OCI-LY7 (cell line): ENCODE results near the gene CAPS. TPM values are rescaled to one million over a fixed set of nuclear protein-coding genes. Genes with fewer than 3 reads are reported as not detected.
A peak's percentile ranks its signal among the peaks of the same experiment; 100 is the strongest.

Experiments used
- BruUV-seq: library from RNA; stranded (reverse); fragments of 400-500 nt; replicated peaks from 2 replicates; lab custom pipeline; 2021; lab: Mats Ljungman, UMichigan
- CTCF ChIA-PET: fragments of 300-600 bp; sonication (Branson Sonifier 250); formaldehyde crosslinking; loops from one replicate; lab custom pipeline; 2022; ENCODE audit warnings: antibody characterized with exemption; ENCODE audit not compliant: unreplicated experiment; lab: Charles Lee
- POLR2A ChIA-PET: fragments of 300-600 bp; sonication (Branson Sonifier 250); formaldehyde crosslinking; loops from one replicate; lab custom pipeline; 2022; ENCODE audit warnings: antibody characterized with exemption; lab: Charles Lee
- DNase-seq: peaks from one replicate; pipeline ENCODE4 v3.0.0-alpha.2; 2015; ENCODE audit warnings: low spot score
- H2AFZ ChIP-seq: fragments of 200-600 bp; sonication (generic), shearing (Covaris generic); 2 replicates; pipeline ENCODE4 v1.6.1; 2014; ENCODE audit warnings: mild to moderate bottlenecking, antibody characterized with exemption, low read length, moderate library complexity
- H3K27ac ChIP-seq: fragments of 200-600 bp; sonication (generic); 2 replicates; pipeline ENCODE4 v1.5.1; 2014; ENCODE audit warnings: mixed run types, low read depth, mild to moderate bottlenecking, moderate library complexity, low read length, inconsistent platforms; ENCODE audit not compliant: poor library complexity, severe bottlenecking
- H3K36me3 ChIP-seq: fragments of 200-600 bp; sonication (generic); 2 replicates; pipeline ENCODE4 v1.6.1; 2014; ENCODE audit warnings: mild to moderate bottlenecking, antibody characterized with exemption, low read length, moderate library complexity, mixed read lengths; ENCODE audit not compliant: insufficient read depth
- H3K4me1 ChIP-seq: fragments of 200-600 bp; sonication (generic); 2 replicates; pipeline ENCODE4 v1.5.1; 2014; ENCODE audit warnings: mild to moderate bottlenecking, low read length; ENCODE audit not compliant: insufficient read depth, poor library complexity, severe bottlenecking
- H3K4me2 ChIP-seq: fragments of 200-600 bp; sonication (generic); 2 replicates; pipeline ENCODE4 v1.6.1; 2014; ENCODE audit warnings: mild to moderate bottlenecking, low read length
- H3K4me3 ChIP-seq: fragments of 200-600 bp; sonication (generic); 2 replicates; pipeline ENCODE4 v1.5.1; 2014; ENCODE audit warnings: mild to moderate bottlenecking, low read depth, low read length; ENCODE audit not compliant: poor library complexity, severe bottlenecking
- H3K79me2 ChIP-seq: fragments of 200-600 bp; sonication (generic); 2 replicates; pipeline ENCODE4 v1.6.1; 2016; ENCODE audit warnings: low read depth, mild to moderate bottlenecking, low read length, moderate library complexity, mixed read lengths; ENCODE audit not compliant: insufficient read depth
- H3K9me2 ChIP-seq: fragments of 200-600 bp; sonication (generic); 2 replicates; pipeline ENCODE4 v1.6.1; 2016; ENCODE audit warnings: mild to moderate bottlenecking, low read length, mixed read lengths; ENCODE audit not compliant: insufficient read depth
- H3K9me3 ChIP-seq: fragments of 200-600 bp; sonication (generic); 2 replicates; pipeline ENCODE4 v1.6.1; 2014; ENCODE audit warnings: mild to moderate bottlenecking, mixed run types, low read length, mixed read lengths
- H4K20me1 ChIP-seq: fragments of 200-600 bp; sonication (generic); 2 replicates; pipeline ENCODE4 v1.6.1; 2014; ENCODE audit warnings: mild to moderate bottlenecking, antibody characterized with exemption, low read length, moderate library complexity, mixed read lengths; ENCODE audit not compliant: insufficient read depth
- EZH2phosphoT487 ChIP-seq: fragments of 200-600 bp; sonication (generic); IDR thresholded peaks from 2 replicates; pipeline ENCODE4 v1.6.1; 2018; ENCODE audit warnings: low read depth, borderline replicate concordance, mild to moderate bottlenecking, mixed run types, antibody characterized with exemption, low read length, moderate library complexity, mixed read lengths
- intact Hi-C: fragments of 100-400 bp; cut with micrococcal nuclease; formaldehyde crosslinking; loops from one replicate; pipeline ENCODE4 v1.10.0; 2022; ENCODE audit not compliant: unreplicated experiment
- total RNA-seq, 2 experiments: library from RNA; depleted of rRNA in 1 of 2; stranded (reverse); fragments of >200 nt in 1 of 2; shearing (Covaris generic) in 1 of 2; gene quantifications; 2 replicates each; pipeline ENCODE4 v1.2.3, GENCODE V29; 2014 to 2022
- TF ChIP-seq, protein P1 (sequence below): fragments of 200-600 bp; sonication (generic); conservative IDR thresholded peaks from 2 replicates; pipeline ENCODE4 v1.5.1; 2014; ENCODE audit warnings: mild to moderate bottlenecking, antibody characterized with exemption, low read length, moderate library complexity, mixed read lengths

CAPS gene
- total RNA-seq, 2 experiments from 2014 or later, result 8.1 to 11.0 TPM

DNA sequence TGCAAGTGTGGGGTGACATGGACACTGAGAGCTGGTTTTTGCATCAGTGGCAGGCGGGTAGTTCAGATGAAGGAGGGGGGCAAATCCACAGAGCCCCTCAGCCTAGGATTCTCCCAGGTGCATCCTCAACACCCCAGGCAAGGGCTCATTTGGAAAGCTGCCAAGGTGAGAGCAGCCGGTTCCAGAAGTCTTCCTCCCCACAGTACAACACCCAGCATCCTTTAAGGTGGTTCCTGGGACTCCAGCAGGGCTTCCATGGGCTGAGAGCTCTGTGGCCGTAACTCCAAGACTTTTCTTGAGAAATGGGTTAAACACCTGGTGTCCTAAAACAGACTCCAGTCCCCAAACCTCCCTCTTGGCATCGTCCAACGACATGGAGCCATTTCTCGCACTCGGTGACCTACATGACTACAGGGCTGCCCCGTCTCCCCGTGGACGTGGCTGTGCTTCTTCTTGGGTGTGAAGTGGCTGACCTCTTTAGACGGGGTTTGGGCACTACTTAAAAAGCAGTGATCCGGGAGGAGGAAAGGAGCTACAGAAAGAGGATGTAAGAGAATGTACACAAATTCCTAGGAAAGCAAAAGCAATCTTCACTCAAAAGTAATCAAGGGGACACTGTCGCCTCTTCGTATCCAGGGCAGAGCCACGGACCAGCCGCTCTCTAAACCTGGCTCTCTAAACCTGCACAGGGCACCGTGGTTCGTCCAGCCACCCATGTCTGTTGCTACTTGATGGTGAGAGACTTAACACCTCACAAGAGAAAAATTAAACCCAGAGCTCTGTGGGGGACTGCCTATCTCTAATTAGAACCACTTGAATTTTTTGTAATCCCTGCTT, 38.4 kb downstream of the CAPS start:
- no peaks in the 10 kb centered on the region for H3K9me2 ChIP-seq
- H3K36me3 ChIP-seq, result peaks cover 39% of the 10 kb centered on the region; the same call in 1 of the 2 replicates
- intact Hi-C loops, result loop anchor here (5.0 kb wide), 1 partner anchor 50 kb away; the partner anchor contains the start of genes NDUFA11 and VMAC
- H3K4me3 ChIP-seq, result peak overlapping the region; percentile 58
- TF ChIP-seq, protein P1, sequence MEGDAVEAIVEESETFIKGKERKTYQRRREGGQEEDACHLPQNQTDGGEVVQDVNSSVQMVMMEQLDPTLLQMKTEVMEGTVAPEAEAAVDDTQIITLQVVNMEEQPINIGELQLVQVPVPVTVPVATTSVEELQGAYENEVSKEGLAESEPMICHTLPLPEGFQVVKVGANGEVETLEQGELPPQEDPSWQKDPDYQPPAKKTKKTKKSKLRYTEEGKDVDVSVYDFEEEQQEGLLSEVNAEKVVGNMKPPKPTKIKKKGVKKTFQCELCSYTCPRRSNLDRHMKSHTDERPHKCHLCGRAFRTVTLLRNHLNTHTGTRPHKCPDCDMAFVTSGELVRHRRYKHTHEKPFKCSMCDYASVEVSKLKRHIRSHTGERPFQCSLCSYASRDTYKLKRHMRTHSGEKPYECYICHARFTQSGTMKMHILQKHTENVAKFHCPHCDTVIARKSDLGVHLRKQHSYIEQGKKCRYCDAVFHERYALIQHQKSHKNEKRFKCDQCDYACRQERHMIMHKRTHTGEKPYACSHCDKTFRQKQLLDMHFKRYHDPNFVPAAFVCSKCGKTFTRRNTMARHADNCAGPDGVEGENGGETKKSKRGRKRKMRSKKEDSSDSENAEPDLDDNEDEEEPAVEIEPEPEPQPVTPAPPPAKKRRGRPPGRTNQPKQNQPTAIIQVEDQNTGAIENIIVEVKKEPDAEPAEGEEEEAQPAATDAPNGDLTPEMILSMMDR, result no peak
- TF ChIP-seq EZH2phosphoT487, result no peak
- DNase-seq, result no peak
- peaks cover 95% of the 10 kb centered on the region for H3K4me1 ChIP-seq
- peaks cover 93% of the 10 kb centered on the region for H3K79me2 ChIP-seq
- peak overlapping the region; percentile 80 for H3K4me2 ChIP-seq
- no TSS peak for BruUV-seq
- POLR2A ChIA-PET, result interaction anchor here (0.6 to 1.8 kb wide), 6 partner anchors 14 to 483 kb away, joined by 3 to 7 read pairs (median 4); no protein-coding TSS in a partner anchor
- CTCF ChIA-PET, result interaction anchor here (0.7 to 1.2 kb wide), 3 partner anchors 61 to 263 kb away, joined by 3 to 4 read pairs (median 3); no protein-coding TSS in a partner anchor
- H3K27ac ChIP-seq, result peak overlapping the region; percentile 96
- H2AFZ ChIP-seq, result no peak overlapping the region
- no peaks in the 10 kb centered on the region; the same call in 1 of the 2 replicates for H4K20me1 ChIP-seq
- H3K9me3 ChIP-seq, result no peaks in the 10 kb centered on the region

DNA sequence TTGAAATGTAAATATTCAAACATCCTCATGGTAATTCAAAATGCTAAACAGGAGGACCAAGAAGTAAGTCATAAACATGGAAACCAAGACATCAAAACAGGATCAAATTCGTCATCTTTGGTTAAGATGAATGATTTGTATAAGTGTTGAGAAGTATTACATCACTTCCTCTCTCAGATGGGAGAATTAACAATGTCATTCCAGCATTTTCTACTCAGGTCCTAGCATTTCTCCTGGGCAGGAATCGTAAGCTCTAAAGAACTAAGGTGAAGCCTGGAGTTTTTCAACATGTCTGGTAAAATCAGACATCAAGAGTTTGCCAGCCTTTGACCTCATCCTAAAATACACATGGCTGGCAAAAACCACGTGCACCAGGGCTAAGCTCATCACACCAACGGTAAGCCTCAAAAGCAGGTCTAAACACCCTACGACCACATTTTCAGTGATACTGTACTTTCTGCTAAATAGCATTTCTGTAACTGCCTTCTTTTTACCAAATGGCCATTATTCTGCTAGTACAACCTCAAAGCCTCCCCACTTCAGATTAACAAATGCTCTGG, 39.1 kb downstream of the CAPS start:
- POLR2A ChIA-PET, result interaction anchor here (0.7 to 1.2 kb wide), 2 partner anchors 49 to 126 kb away, joined by 3 read pairs; no protein-coding TSS in a partner anchor
- intact Hi-C loops, result loop anchor here (5.0 kb wide), 1 partner anchor 51 kb away; the partner anchor contains the start of genes NDUFA11 and VMAC
- TSS peak; percentile 22 for BruUV-seq
- Histone ChIP-seq H3K36me3 (peaks cover 38% of the 10 kb centered on the region; the same call in 1 of the 2 replicates), H4K20me1 (no peaks in the 10 kb centered on the region; the same call in 1 of the 2 replicates), H3K79me2 (peaks cover 93% of the 10 kb centered on the region), H3K27ac (peak overlapping the region; percentile 96), H3K4me3 (peak overlapping the region; percentile 1), H3K9me2 (no peaks in the 10 kb centered on the region), H2AFZ (no peak overlapping the region), H3K4me1 (peaks cover 88% of the 10 kb centered on the region), H3K9me3 (no peaks in the 10 kb centered on the region), H3K4me2 (peak overlapping the region; percentile 80)
- no peak for TF ChIP-seq EZH2phosphoT487
- TF ChIP-seq, protein P1, result no peak
- no peak for DNase-seq
- CTCF ChIA-PET, result interaction anchor here (0.7 kb wide), 1 partner anchor 264 kb away, joined by 4 read pairs; no protein-coding TSS in a partner anchor
